Lower leg skin (tissue), 4 donors: Measurements from ENCODE around the gene NRG3. TPM values are rescaled to one million over a fixed set of nuclear protein-coding genes. Genes with fewer than 3 reads are reported as not detected.

Experiments used
- DNase-seq, 2 donors: peaks; one replicate each; pipeline ENCODE4 v3.0.0-alpha.2; 2019; ENCODE audit warnings: low spot score in 2 of 2
- H3K4me3 ChIP-seq: fragments of 200-600 bp; sonication (generic); 2 replicates; pipeline ENCODE4 v1.5.1; 2017; ENCODE audit warnings: mild to moderate bottlenecking, low read depth; ENCODE audit not compliant: poor library complexity, severe bottlenecking
- POLR2A ChIP-seq, 2 donors: fragments of 450-650 bp; IDR thresholded peaks; one replicate each; pipeline ENCODE4 v1.6.1; 2016 to 2017; ENCODE audit warnings: antibody characterized with exemption in 2 of 2, mild to moderate bottlenecking in 1 of 2, moderate library complexity in 1 of 2
- WGBS, 2 donors: methylation state at CpG; one replicate each; pipeline ENCODE4 v1.1.5; 2018; 5-methylcytosine and 5-hydroxymethylcytosine counted together
- intact Hi-C: fragments of 100-400 bp; cut with DNase I; formaldehyde crosslinking; loops from one replicate; pipeline ENCODE4 v1.15.0; 2023; ENCODE audit warnings: low total_unique reads
- total RNA-seq, 4 donors: library from RNA; depleted of rRNA; stranded (reverse); fragments of >200 nt; gene quantifications; one replicate each; pipeline ENCODE4 v1.1.0, GENCODE V29; 2016
- TF ChIP-seq, protein P1 (sequence below), 3 donors: fragments of 450-650 bp; IDR thresholded peaks; one replicate each; pipeline ENCODE4 v1.5.1; 2016; ENCODE audit warnings: antibody characterized with exemption in 3 of 3, mild to moderate bottlenecking in 3 of 3, moderate library complexity in 2 of 3

The NRG3 gene
- total RNA-seq, 4 donors from 2014 or later: 0.15 to 2.5 (median 0.50) TPM

- DNase-seq: no peak
- intact Hi-C loops: no loop called here
- TF ChIP-seq, protein P1, sequence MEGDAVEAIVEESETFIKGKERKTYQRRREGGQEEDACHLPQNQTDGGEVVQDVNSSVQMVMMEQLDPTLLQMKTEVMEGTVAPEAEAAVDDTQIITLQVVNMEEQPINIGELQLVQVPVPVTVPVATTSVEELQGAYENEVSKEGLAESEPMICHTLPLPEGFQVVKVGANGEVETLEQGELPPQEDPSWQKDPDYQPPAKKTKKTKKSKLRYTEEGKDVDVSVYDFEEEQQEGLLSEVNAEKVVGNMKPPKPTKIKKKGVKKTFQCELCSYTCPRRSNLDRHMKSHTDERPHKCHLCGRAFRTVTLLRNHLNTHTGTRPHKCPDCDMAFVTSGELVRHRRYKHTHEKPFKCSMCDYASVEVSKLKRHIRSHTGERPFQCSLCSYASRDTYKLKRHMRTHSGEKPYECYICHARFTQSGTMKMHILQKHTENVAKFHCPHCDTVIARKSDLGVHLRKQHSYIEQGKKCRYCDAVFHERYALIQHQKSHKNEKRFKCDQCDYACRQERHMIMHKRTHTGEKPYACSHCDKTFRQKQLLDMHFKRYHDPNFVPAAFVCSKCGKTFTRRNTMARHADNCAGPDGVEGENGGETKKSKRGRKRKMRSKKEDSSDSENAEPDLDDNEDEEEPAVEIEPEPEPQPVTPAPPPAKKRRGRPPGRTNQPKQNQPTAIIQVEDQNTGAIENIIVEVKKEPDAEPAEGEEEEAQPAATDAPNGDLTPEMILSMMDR (IDR thresholded peaks at IDR 0.05): no peak
- TF ChIP-seq POLR2A (IDR thresholded peaks at IDR 0.05): no peak
- H3K4me3 ChIP-seq: no peak overlapping the region
- 70 to 71% methylated on average over 3 of the region's 3 CpGs for WGBS, 2 donors
Observed at GRCh38 chr10:81996927-81997326, 121.9 kb downstream of the NRG3 start.

- intact Hi-C loops: no loop called here
- 77 to 78% methylated on average over 4 of the region's 4 CpGs for WGBS, 2 donors
- no peak overlapping the region for H3K4me3 ChIP-seq
- DNase-seq: no peak
- TF ChIP-seq, protein P1 (IDR thresholded peaks at IDR 0.05): no peak
- TF ChIP-seq POLR2A (IDR thresholded peaks at IDR 0.05): no peak
Observed at GRCh38 chr10:82020999-82021398, 146.0 kb downstream of the NRG3 start.

DNA sequence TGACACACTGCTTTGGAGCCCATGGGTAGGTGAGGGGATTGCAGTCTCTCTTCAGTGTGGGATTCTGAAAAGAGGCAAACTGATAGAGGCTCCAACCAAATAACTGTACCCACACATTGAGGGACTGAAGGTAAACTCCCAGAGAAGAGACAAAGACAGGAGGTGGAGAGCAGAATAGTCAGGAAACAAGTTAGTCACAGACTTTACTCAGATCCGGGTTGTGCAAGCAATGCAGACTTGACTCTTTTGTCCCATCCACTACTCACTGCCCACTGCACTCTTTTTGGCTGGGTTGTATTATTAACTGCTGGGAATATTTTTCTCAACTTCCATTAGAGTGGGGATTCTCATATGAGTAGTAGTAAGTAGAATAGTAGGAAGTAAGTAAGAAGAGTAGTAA is 152.7 kb downstream of the NRG3 start:
- TF ChIP-seq POLR2A (IDR thresholded peaks at IDR 0.05): no peak
- intact Hi-C loops: no loop called here
- 61 to 94% methylated on average over 1 of the region's 1 CpG for whole genome bisulfite sequencing, 2 donors
- DNase-seq: no peak
- no peak overlapping the region for H3K4me3 ChIP-seq

DNA sequence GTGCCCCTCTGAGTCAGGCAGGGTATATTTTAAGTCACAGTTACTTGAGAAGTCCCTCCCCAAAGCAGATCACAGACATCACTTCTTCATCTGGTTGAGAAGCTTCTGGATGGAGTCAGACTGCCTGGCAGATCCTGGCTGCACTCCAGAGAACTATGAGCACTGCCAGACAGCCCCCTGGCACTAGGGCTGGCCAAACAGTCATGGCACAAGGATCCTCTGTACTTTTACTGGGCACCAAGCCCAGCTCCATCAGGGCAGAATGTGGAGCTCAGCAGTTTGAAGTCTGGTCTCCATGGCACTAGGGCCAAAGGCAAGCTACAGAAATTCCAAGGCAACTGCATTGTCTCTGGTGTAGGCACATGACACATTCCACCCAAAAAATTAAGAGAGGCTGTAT is 162.1 kb downstream of the NRG3 start:
- H3K4me3 ChIP-seq: no peak overlapping the region
- TF ChIP-seq, protein P1 (IDR thresholded peaks at IDR 0.05): no peak
- TF ChIP-seq POLR2A (IDR thresholded peaks at IDR 0.05): no peak
- DNase-seq: peak in 1 of 2 donors; percentile 15
- intact Hi-C loops: no loop called here

DNA sequence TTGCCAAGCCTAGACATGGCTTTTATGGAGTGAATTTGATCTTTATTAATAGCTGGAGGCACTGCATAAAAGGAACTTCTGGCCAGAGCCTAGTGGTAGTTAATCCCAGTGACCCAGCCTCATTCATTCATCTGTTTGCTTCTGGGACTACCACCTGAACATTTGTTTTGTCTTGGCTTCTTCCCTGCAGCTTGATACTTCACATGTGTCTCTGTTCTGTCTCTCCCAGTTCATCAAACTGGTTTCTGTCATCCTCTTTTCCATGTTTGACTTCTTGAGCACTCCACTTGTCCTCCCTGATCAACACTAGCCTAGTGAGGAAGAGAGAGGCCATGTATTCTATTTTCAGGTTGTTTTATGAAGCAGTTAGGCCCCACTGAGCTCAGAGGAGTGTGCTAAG is 163.6 kb downstream of the NRG3 start:
- intact Hi-C loops: no loop called here
- DNase-seq: no peak
- TF ChIP-seq, protein P1 (IDR thresholded peaks at IDR 0.05): no peak
- TF ChIP-seq POLR2A (IDR thresholded peaks at IDR 0.05): no peak
- no peak overlapping the region for H3K4me3 ChIP-seq

DNA sequence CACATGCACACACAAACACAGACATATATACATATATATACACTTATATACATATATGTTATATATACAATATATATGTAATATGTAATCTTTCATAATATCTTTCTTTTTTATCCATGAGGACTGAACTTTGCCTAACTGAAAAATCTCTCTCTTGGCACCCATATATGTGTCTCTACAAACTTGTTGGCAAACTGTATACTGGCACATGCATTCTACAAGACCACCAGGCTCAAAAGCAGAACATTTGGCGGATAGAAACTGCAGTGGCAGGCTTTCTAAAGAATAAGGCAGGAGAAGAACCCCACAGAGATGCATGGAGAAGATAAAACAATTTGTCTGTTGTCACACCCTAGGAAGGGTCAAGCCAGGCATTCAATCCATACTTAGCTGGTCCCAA is 165.3 kb downstream of the NRG3 start:
- no peak for DNase-seq
- intact Hi-C loops: no loop called here
- TF ChIP-seq POLR2A (IDR thresholded peaks at IDR 0.05): no peak
- TF ChIP-seq, protein P1 (IDR thresholded peaks at IDR 0.05): no peak
- 76 to 86% methylated on average over 1 of the region's 1 CpG for WGBS, 2 donors
- H3K4me3 ChIP-seq: no peak overlapping the region
